ENCODE data around the gene EDN2. TPM values are rescaled to one million over a fixed set of nuclear protein-coding genes. Genes with fewer than 3 reads are reported as not detected.

The EDN2 gene
- total RNA-seq, 2 donors from 2014 or later, result 0.78 TPM; not detected in 1

DNA sequence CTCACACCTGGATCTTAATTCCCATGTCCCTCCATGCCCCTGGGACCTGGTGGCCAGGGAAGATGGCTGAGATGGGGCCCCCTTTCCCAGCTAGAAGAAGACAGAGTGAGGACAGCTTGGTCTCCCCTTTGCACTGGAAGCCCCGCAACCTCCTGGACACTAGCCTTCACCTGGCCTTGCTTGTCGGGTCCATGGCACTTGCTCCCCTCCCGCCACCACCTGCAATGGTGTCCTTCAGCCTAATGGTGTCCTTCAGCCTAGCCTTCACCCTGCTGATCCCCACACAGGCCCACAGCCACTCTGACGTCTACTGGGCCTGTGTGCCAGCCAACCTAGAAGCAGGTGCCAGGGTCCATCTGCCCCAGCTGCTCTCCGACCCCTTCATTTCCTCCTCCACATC lies 45.9 kb upstream of the EDN2 start:
- H3K9me3 ChIP-seq, result no peaks in the 10 kb centered on the region
- no peak for DNase-seq (ENCODE audit: low spot score)
- no peaks in the 10 kb centered on the region for H3K27me3 ChIP-seq
- H3K4me3 ChIP-seq, result no peak overlapping the region
- no peak overlapping the region for H3K27ac ChIP-seq
- H3K4me1 ChIP-seq, result peaks cover 0 to 17% of the 10 kb centered on the region in 2 donors
- H3K36me3 ChIP-seq, result no peaks in the 10 kb centered on the region
- TF ChIP-seq, protein P1, sequence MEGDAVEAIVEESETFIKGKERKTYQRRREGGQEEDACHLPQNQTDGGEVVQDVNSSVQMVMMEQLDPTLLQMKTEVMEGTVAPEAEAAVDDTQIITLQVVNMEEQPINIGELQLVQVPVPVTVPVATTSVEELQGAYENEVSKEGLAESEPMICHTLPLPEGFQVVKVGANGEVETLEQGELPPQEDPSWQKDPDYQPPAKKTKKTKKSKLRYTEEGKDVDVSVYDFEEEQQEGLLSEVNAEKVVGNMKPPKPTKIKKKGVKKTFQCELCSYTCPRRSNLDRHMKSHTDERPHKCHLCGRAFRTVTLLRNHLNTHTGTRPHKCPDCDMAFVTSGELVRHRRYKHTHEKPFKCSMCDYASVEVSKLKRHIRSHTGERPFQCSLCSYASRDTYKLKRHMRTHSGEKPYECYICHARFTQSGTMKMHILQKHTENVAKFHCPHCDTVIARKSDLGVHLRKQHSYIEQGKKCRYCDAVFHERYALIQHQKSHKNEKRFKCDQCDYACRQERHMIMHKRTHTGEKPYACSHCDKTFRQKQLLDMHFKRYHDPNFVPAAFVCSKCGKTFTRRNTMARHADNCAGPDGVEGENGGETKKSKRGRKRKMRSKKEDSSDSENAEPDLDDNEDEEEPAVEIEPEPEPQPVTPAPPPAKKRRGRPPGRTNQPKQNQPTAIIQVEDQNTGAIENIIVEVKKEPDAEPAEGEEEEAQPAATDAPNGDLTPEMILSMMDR (IDR thresholded peaks at IDR 0.05), result no peak

DNA sequence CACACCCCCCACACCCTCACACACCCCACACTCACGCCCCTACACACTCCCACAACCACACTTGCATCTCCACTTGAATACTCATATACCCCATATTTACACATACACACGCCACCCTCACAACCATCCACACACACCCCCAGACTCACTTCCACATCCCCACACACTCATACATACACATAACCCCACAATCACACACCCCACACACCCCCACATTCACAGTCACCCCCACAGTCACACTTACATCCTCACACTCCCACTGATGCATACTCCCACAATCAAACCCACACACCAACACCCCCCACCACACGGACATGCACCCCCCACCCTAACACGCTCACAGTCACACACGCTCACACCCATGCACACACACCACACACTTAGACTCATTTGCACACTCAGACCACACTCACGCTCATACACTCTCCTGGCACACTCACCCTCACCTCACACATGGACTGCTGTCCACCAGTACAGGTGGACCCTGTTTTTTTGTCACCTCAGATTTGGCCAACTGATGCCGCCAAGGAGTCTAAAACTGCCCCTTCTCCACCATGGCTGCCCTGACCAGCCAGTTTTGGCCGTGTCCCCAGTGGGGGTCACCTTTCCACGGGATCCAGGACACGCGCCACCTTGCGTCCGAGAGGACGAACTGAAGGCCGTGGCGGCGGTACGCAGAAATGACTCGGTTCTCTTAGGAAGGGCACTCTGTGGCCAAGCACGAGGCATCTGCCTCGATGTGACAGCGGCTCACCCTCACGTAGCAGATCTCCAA lies 45.3 kb upstream of the EDN2 start:
- Histone ChIP-seq H3K4me3 (no peak overlapping the region), H3K27ac (no peak overlapping the region), H3K36me3 (no peaks in the 10 kb centered on the region), H3K27me3 (no peaks in the 10 kb centered on the region), H3K9me3 (no peaks in the 10 kb centered on the region), H3K4me1 (peaks cover 0 to 12% of the 10 kb centered on the region in 2 donors)
- TF ChIP-seq, protein P1 (IDR thresholded peaks at IDR 0.05), result no peak
- DNase-seq (ENCODE audit: low spot score), result no peak

DNA sequence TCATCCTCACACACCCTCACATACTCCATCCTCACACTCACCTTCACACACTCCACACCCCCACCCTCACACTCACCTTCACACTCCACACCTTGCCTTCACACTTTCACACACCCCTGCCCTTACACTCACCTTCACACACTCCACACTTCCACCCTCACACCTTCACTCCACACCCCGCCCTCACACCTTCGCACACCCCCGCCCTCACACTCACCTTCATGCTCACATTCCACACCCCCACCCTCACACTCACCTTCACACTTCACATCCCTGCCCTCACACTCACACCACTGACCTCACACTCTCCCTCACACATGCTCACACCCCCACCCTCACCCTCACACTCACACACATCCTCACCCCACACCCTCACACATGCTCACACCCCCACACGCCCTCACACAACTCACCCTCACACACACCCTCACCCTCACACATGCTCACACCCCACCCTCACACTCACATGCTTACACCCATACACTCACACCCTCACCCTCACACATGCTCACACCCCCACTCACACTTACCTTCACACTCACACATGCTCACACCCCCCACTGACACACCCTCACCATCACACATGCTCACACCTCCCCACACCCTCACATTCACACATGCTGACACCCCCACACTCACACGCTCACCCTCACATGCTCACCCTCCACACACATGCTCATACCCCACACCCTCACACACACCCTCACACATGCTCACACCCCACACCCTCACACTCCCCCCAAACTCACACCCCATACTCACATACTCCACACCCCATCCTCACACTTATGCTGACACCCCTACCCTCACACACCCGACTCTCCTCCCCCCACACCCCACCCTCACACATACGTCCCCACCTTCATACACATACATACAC lies 44.5 kb upstream of the EDN2 start:
- no peaks in the 10 kb centered on the region for H3K27me3 ChIP-seq
- no peak overlapping the region for H3K27ac ChIP-seq
- peaks cover 0 to 11% of the 10 kb centered on the region in 2 donors for H3K4me1 ChIP-seq
- TF ChIP-seq, protein P1 (IDR thresholded peaks at IDR 0.05), result no peak
- no peak for DNase-seq (ENCODE audit: low spot score)
- H3K4me3 ChIP-seq, result no peak overlapping the region
- no peaks in the 10 kb centered on the region for H3K36me3 ChIP-seq
- H3K9me3 ChIP-seq, result no peaks in the 10 kb centered on the region

DNA sequence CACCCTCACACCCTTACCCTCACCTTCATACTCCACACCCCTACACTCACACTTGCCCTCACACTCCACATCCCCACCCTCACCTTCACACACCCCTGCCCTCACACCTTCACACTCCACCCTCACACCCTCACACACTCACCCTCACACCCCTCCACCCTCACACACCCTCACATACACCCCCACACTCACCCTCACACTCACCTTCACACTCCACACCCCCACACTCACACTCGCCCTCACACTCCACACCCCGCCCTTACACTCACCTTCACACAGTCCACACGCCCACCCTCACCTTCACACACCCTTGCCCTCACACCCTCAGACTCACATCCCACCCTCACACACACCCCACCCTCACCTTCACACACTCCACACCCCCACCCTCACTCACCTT lies 43.6 kb upstream of the EDN2 start:
- H3K36me3 ChIP-seq, result no peaks in the 10 kb centered on the region
- H3K27me3 ChIP-seq, result no peaks in the 10 kb centered on the region
- no peak overlapping the region for H3K27ac ChIP-seq
- no peaks in the 10 kb centered on the region for H3K9me3 ChIP-seq
- H3K4me1 ChIP-seq, result peaks cover 0 to 3% of the 10 kb centered on the region in 2 donors
- no peak overlapping the region for H3K4me3 ChIP-seq
- no peak for DNase-seq (ENCODE audit: low spot score)
- TF ChIP-seq, protein P1 (IDR thresholded peaks at IDR 0.05), result no peak

DNA sequence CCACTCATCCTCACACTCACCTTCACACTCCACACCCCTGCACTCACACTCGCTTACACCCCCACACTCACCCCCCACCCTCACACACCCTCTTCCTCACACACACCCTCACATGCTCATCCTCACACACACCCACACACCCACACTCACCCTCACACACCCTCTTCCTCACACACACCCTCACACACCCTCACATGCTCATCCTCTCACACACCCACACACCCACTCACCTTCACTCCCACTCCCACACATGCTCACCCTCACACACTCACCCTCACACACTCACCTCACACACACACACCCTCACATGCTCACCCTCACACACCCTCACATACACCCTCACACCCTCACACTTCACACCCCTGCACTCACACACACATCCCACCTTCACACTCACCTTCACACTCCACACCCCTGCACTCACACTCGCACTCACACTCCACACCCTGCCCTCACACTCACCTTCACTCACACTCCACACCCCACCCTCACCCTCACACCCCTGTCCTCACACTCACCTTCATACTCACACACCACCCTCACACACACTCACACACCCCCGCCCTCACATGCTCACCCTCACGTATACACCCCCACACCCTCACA lies 42.6 kb upstream of the EDN2 start:
- no peak overlapping the region for H3K27ac ChIP-seq
- no peaks in the 10 kb centered on the region for H3K9me3 ChIP-seq
- TF ChIP-seq, protein P1 (IDR thresholded peaks at IDR 0.05), result no peak
- no peaks in the 10 kb centered on the region for H3K36me3 ChIP-seq
- no peak for DNase-seq (ENCODE audit: low spot score)
- H3K4me3 ChIP-seq, result no peak overlapping the region
- H3K4me1 ChIP-seq, result no peaks in the 10 kb centered on the region
- no peaks in the 10 kb centered on the region for H3K27me3 ChIP-seq

Measured in right atrium auricular region (tissue), 2 donors.